ENCODE measurements around the gene SYT8. TPM values are rescaled to one million over a fixed set of nuclear protein-coding genes. Genes with fewer than 3 reads are reported as not detected.

Gene SYT8
- total and polyA plus RNA-seq, 12 donors = not detected

- peak; percentile 75 to 78 for DNase-seq
These were observed 46.9 kb downstream of the SYT8 start for GRCh38 chr11:1881442-1882264.

GRCh38 chr11:1882265-1883238 is 47.8 kb downstream of the SYT8 start:
- no peaks in the 10 kb centered on the region for H3K27me3 ChIP-seq
- H3K4me1 ChIP-seq = peaks cover 33 to 58% (median 46%) of the 10 kb centered on the region in 9 donors
- H3K27ac ChIP-seq = peak overlapping the region; percentile 88 to 100 (median 96)
- ATAC-seq = peak; percentile 72 to 88 (median 84)
- peak; percentile 87 to 96 (median 94) for TF ChIP-seq CTCF (IDR thresholded peaks at IDR 0.05)
- H3K4me3 ChIP-seq = peak overlapping the region in 1 of 10 donors; percentile 17
- DNase-seq = peak; percentile 86 to 91
- intact Hi-C loops (cut with DNase I) = loop anchor here in 9 of 10 donors (2.0 to 10.0 kb wide), 9 partner anchors 35 to 272 kb away; partner anchors contain the start of genes TNNT3 (in 6 of the 9) and TNNI2 (in 2 of the 9)
- 32 to 33% methylated on average over 23 of the region's 23 CpGs for WGBS, 2 donors
- H3K36me3 ChIP-seq = peaks cover 0 to 65% (median 0%) of the 10 kb centered on the region in 9 donors
- H3K9me3 ChIP-seq = no peaks in the 10 kb centered on the region

More at GRCh38 chr11:1881442-1882264, 46.9 kb downstream of the SYT8 start:
- H3K36me3 ChIP-seq = peaks cover 0 to 56% (median 0%) of the 10 kb centered on the region in 9 donors
- ATAC-seq = peak; percentile 23 to 78 (median 58)
- no peaks in the 10 kb centered on the region for H3K27me3 ChIP-seq
- intact Hi-C loops (cut with DNase I) = loop anchor here in 9 of 10 donors (2.0 to 10.0 kb wide), 10 partner anchors 36 to 273 kb away; partner anchors contain the start of genes TNNT3 (in 6 of the 9) and TNNI2 (in 3 of the 9)
- no peak for TF ChIP-seq CTCF (IDR thresholded peaks at IDR 0.05)
- peaks cover 42 to 67% (median 55%) of the 10 kb centered on the region in 9 donors for H3K4me1 ChIP-seq
- WGBS, 2 donors = 50 to 57% methylated on average over 41 to 43 of the region's 43 CpGs
- H3K9me3 ChIP-seq = no peaks in the 10 kb centered on the region
- H3K4me3 ChIP-seq = peak overlapping the region in 2 of 10 donors; percentile 6 to 17
- H3K27ac ChIP-seq = peak overlapping the region; percentile 88 to 100 (median 96)

DNA sequence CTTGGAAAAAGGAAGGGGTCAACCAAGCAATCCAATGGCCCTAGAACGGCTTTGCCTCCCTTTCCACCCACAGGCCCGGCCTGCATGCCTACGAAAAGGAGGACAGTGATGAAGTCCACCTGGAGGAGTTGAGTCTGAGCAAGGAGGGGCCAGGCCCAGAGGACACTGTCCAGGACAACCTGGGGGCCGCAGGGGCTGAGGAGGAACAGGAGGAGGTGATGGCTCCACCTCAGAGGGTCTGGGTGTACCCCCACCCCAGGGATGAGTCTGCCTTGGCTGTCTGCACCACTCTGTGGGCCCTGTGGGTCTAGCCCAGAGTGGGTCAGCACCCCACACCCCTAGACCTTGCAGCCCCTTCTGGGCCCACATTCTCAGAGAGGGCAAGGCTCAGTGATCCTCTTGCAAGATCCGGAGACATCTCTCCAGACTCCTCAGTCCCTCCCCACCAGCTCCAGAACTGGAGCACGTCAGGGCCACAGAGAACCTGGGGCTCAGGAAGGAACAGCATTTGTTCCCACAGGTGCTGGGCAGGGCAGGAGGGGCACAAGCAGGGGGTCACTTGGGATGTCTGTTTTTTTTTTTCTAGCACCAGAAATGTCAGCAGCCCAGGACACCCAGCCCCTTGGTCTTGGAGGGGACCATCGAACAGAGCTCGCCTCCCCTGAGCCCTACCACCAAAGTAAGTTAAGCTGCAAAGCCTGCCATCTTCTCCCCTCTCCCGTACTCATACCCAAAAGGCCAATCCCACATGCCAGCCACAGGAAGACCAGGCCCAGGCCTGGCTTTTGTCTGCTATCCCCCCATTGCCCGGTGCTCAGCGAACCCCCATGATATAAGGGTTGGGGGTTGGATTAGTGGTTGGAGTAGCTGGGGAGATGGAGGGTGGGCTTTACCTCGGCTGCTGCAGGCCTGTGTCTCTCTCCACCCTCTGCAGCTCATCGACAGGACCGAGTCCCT is 48.8 kb downstream of the SYT8 start:
- Histone ChIP-seq H3K36me3 (peaks cover 0 to 76% (median 0%) of the 10 kb centered on the region in 9 donors), H3K9me3 (no peaks in the 10 kb centered on the region), H3K27ac (peak overlapping the region in 7 of 10 donors; percentile 90 to 100 (median 97)), H3K4me1 (peaks cover 27 to 56% (median 50%) of the 10 kb centered on the region in 9 donors), H3K27me3 (peaks cover 0 to 4% (median 0%) of the 10 kb centered on the region in 7 donors), H3K4me3 (no peak overlapping the region)
- 90 to 91% methylated on average over 14 of the region's 14 CpGs for WGBS, 2 donors
- TF ChIP-seq CTCF (IDR thresholded peaks at IDR 0.05) = no peak
- intact Hi-C loops (cut with DNase I) = loop anchor here in 9 of 10 donors (2.0 to 10.0 kb wide), 9 partner anchors 34 to 271 kb away; partner anchors contain the start of genes TNNT3 (in 6 of the 9) and TNNI2 (in 2 of the 9)
- DNase-seq = no peak
- ATAC-seq = no peak

Measured in heart right ventricle (tissue), 16 donors.